NK-92 (cell line): ENCODE results near the gene EPG5.
"Not testable (repeated sequence)": the region's sequence is repeated elsewhere in the genome, so short reads cannot be mapped to it uniquely, and the experiment has no call there.

ENCODE experiments used
- DNase-seq: peaks from one replicate; lab custom pipeline; 2025; ENCODE audit not compliant: unreplicated experiment; lab: John Stamatoyannopoulos, UW

The EPG5 gene, protein sequence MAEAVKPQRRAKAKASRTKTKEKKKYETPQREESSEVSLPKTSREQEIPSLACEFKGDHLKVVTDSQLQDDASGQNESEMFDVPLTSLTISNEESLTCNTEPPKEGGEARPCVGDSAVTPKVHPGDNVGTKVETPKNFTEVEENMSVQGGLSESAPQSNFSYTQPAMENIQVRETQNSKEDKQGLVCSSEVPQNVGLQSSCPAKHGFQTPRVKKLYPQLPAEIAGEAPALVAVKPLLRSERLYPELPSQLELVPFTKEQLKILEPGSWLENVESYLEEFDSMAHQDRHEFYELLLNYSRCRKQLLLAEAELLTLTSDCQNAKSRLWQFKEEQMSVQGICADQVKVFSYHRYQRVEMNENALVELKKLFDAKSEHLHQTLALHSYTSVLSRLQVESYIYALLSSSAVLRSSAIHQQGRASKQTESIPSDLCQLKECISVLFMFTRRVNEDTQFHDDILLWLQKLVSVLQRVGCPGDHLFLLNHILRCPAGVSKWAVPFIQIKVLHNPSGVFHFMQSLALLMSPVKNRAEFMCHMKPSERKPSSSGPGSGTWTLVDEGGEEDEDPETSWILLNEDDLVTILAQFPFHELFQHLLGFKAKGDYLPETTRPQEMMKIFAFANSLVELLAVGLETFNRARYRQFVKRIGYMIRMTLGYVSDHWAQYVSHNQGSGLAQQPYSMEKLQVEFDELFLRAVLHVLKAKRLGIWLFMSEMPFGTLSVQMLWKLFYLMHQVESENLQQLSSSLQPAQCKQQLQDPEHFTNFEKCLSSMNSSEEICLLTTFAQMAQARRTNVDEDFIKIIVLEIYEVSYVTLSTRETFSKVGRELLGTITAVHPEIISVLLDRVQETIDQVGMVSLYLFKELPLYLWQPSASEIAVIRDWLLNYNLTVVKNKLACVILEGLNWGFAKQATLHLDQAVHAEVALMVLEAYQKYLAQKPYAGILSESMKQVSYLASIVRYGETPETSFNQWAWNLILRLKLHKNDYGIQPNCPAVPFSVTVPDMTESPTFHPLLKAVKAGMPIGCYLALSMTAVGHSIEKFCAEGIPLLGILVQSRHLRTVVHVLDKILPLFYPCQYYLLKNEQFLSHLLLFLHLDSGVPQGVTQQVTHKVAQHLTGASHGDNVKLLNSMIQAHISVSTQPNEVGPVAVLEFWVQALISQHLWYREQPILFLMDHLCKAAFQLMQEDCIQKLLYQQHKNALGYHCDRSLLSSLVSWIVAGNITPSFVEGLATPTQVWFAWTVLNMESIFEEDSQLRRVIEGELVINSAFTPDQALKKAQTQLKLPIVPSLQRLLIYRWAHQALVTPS (N-terminal part only)

DNA sequence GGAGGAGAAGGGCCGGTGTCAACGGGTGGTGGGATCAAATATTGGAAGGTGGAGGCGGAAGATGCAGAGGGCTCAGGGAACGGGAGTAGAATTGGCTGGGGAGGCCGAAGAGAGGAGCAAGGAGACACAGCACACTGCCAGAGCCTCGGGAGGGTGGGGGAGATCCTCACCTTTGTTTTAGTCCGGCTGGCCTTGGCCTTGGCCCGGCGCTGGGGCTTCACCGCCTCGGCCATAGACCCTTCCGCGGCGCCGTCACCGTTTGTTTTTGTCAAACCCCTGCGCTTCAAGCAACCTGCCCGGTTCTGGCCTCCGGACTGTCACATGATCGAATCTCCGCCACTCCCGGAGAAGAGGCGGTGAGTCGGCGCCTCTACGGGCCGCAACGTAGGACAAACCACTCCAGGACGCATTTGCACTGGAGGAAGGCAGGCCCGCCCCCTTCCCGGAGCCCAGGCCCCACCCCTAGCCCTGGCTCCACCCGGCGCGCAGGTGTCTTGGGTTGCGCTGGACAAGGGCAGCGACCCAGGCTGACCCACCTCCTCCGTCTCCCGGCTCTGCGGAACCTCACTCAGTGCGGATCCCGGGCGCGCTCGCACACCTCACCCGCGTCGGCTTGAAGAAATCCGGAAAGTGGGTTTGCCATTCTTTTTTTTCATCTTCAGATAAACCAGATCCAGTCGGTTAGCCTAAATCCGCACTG is at the start of gene EPG5:
Gene EPG5 (minus strand): TSS at position 323 of the 700 bp plus-strand sequence. CDS start 90 bp downstream, at position 233.
- DNase-seq: peak; percentile 47

DNA sequence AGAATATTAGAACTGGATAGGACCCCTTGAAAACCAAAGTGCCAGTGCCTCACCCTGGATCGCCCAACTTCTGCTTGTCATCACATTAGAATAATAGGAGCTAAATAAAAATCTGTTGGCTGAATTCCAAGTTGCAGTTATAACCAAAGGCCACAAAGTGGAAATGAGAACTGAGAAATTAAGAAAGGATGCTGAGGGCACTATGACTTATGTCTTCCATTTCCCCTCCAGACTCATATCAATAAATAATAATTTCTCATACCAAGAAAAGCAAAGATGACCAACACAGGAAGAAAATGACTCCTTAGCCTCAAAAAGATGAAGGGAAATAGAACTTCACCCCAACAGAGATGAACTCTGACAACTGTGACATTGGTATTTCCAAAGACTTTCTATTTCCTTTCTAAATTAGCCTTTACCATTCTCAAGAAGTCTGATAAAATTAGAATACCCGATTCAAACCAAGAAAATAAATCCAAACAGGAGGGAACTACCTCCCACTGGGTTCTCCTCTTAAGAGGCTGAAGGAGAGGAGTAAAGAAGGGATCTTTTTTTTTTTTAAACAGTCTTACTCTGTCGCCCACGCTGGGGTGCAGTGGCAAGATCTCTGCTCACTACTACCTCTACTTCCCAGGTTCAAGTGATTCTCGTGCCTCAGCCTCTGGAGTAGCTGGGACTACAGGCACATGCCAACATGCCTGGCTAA is 46.5 kb upstream of the EPG5 start:
- DNase-seq: no peak

DNA sequence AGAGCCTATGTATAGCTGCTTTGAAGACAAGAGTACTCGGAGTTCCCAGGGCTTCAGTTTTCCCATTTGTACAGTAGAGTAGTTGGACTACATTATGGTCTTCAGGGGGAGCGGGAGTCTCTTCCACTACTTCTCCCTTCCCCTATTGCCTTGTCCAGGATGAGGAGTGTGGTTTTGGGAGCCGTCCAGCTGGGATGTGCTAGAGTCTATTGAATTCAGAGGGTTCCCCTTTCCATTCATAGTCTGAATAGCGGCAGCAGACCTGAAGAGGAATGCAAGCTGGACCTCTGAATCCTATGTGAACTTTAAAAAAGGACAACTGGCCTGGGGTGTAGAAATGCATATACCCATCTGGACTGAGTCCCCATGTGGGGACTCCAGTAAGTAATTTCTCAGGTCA is 43.5 kb upstream of the EPG5 start:
- DNase-seq: no peak

DNA sequence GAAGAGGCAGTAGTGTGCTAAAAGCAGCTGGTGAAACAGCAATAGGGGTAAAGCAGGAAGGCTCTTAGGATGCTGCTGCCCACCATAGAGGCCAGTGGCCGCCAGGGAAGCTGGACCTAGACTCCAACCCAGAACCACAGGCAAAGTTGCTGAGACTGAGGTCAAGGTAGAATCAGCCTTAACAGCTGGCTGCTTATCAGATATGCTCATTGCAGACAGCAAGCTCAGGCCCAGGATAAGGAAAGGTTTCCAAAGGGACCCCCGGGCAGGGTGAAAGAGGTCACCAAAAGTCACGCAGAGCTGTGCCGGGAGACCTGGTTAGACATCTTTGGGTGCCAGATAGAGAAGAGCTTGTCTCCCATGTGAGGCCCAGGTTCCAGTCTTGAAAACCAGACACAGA is 42.9 kb upstream of the EPG5 start:
- DNase-seq: no peak

DNA sequence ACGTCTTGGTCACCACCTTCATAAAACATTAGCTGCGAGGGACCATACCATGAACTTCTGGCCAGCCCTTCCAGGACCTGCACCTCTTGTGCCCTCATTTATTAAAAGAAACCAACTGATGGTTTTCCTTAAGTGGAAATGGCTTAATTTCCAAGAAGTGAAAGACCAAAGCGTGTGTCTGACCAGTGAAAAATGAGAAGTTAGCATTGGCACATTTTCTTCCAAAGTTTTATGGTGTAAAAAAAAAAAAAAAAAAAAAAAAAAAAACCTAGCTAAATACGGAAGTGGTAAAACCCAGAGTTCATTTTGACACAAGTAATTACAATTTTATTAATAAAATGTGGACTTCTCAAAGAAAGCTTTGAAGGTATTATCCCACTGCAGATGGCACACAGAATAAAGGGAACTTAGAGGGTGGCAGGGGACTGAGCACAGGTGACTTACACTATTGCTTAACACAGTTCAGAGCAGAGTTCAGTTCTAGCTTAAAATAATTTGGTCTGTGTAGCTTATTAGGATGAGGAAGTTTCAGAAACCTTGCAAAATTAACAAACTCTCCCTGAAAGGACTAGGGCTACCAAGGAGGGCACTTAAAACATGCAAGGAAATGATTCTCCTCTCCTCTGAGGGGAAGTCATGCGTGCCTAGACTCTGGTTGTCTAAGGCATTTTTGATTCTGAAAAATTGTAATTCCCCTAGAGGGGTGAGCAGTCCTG is 42.2 kb upstream of the EPG5 start:
- DNase-seq: no peak

DNA sequence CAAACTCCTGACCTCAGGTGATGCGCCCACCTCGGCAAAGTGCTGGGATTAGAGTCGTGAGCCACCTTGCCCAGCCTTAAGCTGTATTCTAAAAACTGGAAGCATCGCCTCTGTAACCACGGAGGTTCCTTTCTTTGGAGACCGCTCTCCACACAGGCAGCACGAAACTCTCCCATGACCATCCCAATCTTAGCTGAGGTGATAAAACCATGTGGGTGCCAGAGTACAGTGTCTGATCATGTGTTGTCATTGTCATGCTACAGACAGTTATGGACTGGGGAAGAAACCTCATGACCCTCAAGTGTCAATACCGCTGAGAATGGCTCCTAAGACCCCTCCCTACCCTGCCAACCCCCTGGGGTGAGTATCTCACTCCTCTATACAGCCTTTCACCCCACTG is 41.4 kb upstream of the EPG5 start:
- no peak for DNase-seq

DNA sequence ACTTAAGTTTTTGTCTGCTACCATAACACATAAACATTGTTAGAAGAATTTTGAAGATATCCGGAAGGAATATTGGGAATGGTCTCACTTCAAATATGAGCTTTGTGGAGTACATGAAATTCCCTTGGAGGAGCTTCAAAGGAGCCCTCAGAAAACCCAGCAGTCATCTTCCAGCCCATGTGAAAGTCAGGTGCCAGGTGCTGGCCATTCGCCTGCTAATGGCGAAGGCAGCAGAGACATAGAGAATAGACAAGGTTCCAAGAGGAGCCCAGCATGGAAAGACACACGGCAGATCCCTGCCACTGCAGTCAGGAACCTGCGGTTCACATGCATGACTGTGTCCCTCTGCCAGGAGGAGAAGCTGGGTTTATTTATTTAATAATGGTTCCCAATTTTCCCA is 40.0 kb upstream of the EPG5 start:
- no peak for DNase-seq

DNA sequence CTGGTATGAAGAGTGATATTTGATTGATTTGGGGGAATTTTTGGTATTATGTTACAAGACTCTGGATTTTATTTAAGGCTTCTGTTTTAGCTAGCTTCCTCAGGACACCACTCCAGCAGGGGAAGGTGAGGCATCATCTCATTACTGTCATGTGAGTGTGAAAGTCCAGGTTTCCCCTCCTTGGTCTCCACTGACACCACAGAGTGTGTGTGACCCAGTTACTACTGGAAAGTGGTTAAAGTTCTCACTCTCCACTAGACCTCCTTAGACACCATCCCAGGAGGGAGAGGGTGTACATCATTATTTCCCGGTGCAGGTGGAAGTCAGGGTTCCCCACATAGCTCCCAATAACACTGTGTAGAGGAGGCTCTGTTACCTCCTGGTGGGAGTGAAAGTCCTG is 35.8 kb upstream of the EPG5 start:
- no peak for DNase-seq

DNA sequence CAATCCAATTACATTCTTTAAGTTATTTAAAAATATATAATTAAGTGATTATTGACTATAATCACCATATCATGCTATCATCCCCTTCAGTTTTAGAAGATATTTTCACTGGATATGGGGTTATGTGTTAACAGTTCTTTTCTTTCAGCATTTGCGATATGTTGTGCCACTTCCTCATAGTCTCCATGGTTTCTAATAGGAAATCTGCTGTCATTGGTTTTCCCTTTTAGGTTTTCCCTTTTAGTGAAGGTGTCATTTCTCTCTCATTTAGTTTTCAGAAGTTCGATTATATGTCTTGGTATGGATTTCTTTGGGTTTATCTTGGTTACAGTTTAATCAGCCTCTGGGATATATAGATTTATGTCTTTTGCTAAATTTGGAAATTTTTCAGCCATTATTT is 34.8 kb upstream of the EPG5 start:
- no peak for DNase-seq

DNA sequence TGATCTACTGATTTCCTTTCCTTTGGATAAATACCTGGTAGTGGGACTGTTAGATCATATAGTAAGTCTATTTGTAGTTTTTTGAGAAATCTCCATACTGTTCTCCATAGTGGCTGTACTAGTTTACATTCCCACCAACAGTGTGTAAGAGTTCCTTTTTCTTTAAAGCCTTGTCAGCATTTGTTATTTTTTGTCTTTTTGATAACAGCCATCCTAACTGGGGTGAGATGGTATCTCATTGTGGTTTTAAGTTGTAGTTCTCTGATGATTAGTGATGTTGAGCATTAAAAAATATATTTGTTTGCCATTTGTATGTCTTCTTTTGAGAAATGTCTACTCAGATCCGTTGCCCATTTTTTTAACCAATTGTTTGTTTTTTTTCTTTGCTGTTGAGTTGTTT is 33.9 kb upstream of the EPG5 start:
- no peak for DNase-seq

DNA sequence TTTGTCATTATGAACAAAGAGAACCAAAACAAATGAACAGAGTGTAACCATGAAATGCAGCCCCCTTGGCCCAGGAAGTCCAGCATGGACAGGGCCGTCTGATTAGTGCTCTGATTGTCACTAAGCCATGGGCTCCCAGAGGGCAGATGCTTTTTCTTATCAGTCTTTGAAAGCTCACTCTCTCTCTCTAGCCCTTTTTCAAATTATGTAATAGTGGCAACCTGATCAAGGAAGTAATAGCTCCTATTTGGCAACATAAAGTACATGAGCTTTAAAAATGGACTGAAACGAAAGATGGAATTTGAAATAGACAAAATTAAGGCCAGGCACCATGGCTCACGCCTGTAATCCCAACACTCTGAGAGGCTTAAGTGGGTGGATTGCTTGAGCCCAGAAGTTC is 32.4 kb upstream of the EPG5 start:
- DNase-seq: no peak

DNA sequence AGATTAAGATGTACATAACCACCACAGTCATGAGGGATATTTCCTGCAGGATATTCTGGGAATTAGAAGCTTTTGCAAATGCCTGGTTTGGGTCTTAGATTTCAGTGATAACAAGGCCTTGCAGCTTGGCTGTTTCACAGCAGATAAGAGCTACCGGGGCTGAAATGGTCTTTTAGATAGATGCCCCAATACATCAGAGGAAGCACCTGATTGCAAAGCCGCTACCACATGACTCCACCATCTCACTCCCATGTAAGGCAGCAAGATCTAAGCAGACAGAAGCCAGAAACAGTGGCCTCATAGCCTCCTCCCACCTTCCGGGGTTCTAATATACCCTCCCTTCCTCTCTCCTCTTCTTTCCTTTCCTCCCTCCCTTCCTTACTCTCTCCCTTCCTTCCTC is 31.1 kb upstream of the EPG5 start:
- no peak for DNase-seq

DNA sequence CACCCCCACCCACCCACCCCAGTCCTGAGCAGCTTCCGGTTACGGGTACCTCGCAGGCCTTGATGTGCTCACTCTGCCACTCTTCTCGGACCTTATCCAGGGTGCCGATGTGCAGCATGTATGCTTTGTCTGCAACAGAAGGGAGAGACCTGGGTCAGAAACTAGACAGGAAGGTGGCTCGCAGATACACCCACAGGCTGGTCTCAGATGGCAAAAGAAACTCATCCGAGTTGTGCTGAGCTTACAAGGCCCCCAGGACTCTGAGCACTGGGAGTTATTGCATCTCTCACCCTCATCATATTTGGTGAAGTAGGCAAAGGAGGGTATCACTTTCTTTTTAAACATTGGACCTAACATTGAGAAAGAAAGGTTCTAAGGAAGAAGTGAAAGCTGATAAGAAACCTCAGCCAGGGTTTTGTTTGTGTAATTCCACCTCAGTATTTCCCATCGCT is 30.6 kb upstream of the EPG5 start:
- no peak for DNase-seq

DNA sequence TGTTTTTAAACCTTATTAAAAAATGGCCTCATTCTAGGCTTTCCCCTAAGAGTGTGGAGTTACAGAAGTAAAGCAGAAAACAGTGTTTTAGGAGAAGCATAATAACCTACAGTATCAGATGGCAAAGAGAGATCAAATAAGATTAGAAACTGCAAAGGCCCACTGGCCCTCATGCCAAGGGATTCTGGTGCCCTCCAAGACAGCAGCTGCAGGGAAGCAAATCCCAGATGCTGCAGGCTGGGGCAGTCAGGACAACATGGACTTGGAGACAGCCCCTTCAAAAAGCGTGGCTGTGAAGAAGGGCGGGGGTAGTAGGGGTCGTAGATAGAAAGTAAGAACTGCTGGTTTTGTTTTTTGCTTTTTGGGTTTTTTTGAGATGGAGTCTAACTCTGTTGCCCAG is 28.3 kb upstream of the EPG5 start:
- DNase-seq: no peak

DNA sequence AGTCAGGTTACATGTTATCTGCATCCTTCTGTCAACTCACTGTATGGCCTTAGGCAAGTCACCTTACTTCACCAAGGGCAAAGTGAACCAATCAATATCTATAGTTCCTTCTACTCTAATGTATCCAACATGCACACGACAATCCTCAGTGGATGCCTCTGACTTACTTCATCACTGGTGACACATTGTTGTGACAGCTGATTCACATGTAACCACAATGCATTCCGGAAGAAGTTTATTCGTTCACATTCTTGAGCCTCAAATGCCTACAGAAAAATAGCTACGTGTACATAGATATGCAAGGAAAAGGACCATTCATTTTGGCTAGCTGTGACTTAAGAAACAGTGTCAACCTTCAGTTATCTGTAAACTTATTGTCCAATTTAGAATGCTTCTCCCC is 26.3 kb upstream of the EPG5 start:
- no peak for DNase-seq

DNA sequence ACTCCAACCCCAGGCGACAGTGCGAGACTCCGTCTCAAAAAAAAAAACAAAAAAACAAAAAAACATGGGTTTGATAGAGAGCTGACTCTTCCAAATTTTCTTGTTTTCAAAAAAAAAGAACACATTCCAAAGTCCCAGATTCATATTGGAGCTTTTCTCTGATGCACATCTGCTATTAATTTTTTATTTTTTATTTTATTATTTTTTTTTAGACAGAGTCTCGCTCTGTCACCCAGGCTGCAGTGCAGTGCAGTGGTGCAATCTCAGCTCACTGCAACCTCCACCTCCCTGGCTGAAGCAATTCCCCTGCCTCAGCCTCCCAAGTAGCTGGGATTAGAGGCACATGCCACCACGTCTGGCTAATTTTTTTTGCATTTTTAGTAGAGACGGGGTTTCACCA is 25.4 kb upstream of the EPG5 start:
- DNase-seq: not testable (repeated sequence)

DNA sequence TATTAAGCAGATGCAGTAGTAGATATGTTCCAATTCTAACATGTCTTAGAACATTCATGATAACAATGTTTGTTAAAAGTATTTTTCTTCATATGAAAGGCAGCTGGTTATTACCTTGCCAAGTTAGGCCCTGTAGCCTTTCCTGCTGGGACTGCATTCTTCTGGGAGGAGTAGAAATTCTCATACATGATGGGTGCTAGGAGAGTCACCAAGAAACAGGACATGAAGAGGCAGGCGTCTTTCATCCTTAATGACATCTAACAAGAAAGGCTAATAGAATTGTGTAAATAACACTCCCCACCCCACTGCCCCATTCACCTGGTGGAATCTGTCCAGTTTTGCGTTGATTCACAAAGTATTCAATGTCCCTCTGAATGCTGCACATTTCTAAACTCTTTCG is 24.7 kb upstream of the EPG5 start:
- DNase-seq: no peak

DNA sequence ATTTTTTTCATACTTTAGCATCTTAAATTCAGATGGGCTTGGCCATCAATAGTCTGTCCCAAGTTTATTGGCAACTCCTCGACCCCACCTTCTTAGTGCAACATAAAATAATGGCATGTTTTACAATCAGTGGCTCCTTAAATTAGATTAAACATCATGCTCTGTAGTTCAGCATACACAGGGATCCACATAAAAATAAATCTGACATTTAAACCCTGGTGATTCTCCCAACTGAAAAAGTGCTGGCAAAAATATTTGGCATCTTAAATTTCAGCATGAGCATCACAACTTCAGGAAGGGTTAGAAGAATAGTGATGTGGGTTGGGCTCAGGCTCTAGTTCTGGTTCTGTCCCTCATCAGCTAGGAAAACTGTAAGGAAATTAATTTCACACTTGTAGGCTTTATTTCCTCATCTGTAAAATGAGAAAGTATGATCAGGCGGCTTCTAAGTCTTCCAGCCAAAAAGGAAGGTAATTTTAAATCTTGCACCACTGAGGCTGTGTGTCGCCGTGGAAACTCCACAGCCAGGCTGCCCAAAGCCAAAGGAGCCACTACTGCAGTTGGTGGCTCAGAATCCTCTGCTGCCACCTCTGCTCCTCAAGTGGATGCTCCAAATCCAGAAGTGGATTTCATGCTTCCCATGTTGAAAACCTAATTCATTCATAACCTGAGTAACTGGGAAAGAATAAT is 17.6 kb upstream of the EPG5 start:
- no peak for DNase-seq

DNA sequence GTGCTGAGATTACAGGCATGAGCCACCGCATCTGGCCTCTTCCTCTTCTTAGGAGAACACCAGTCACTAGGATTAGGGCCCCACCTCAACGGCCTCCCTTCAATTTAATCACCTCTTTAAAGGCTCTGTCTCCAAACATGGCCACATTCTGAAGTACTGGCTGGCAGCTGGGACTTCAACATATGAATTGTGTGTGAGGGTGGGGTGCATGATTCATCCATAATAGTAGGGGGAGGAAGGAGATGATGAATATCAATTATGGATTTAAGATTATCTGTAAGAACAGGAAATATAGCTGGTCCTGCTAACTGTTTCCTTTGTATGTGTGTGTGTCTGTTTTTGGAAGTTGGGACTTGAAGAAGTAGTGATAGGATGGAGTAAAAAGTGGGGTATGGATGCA is 14.7 kb upstream of the EPG5 start:
- DNase-seq: no peak
